ENCODE data around the gene TBC1D5.
A peak's percentile ranks its signal among the peaks of the same experiment; 100 is the strongest.
"Not testable (repeated sequence)": the region's sequence is repeated elsewhere in the genome, so short reads cannot be mapped to it uniquely, and the experiment has no call there.

TBC1D5 gene

GRCh38 chr3:17707813-17708543 lies 34.5 kb downstream of the TBC1D5 start:
- DNase-seq: no peak

GRCh38 chr3:17705991-17706390 lies 36.4 kb downstream of the TBC1D5 start:
- not testable (repeated sequence) for DNase-seq

GRCh38 chr3:17699815-17700214 lies 42.6 kb downstream of the TBC1D5 start:
- DNase-seq: not testable (repeated sequence)

DNA sequence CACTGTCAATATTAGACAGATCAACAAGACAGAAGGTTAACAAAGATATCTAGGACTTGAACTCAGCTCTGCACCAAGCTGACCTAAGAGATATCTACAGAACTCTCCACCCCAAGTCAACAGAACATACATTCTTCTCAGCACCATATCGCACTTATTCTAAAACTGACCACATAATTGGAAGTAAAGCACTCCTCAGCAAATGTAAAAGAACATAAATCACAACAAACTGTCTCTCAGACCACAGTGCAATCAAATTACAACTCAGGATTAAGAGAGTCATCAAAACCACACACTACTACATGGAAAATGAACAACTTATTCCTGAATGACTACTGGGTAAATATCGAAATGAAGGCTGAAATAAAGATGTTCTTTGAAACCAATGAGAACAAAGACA lies 46.8 kb downstream of the TBC1D5 start:
- not testable (repeated sequence) for DNase-seq

DNA sequence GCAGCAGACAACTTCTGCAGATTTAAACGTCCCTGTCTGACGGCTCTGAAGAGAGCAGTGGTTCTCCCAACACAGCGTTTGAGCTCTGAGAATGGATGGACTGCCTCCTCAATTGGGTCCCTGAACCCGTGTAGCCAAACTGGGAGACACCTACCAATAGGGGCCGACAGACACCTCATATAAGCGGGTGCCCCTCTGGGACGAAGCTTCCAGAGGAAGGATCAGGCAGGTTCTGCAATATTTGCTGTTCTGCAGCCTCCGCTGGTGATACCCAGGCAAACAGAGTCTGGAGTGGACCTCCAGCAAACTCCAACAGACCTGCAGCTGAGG lies 48.8 kb downstream of the TBC1D5 start:
- not testable (repeated sequence) for DNase-seq

DNA sequence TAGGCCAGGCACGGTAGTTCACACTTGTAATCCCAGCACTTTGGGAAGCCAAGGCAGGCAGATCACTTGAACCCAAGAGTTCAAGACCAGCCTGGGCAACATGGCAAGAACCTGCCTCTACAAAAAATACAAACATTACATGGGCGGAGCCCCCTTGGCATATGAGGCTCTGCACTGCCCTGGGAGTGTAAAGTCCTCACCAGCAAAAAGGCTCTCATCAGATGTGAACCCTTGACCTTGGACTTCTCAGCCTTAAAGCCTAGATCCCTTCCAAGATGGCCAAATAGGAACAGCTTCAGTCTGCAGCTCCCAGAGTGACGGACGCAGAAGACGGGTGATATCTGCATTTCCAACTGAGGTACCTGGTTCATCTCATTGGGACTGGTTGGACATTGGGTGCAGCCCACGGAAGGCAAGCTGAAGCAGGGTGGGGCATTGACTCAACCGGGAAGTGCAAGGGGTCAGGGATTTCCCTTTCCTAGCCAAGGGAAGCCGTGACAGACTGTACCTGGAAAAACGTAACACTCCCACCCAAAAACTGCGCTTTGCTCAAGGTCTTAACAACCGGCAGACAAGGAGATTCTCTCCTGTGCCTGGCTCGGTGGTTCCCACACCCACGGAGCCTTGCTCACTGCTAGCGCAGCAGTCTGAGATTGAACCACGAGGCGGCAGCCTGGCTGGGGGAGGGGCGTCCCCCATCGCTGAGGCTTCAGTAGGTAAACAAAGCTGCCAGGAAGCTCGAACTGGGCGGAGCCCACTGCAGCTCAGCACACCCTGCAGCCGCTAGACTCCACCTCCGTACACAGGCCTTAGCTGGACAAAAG lies 49.4 kb downstream of the TBC1D5 start:
- peak; percentile 72 to 79 for DNase-seq

DNA sequence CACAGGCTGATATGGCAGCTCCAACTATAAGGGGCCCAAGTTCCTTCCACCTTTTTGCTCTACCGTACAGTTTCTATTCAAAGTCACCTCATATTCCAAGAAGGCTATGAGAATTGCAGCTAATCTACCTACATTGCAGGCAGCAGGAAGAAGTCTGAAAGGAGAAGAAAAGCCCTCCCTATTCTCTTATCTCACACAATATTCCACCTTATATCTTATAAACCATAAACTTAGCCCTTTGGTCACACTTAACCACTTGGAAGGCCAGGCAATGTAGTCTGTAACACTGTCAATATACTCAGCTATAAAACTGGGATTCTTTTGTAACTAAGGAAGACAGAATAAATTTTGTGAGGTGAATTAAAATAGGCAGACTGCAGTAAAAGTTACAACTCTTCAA lies 54.9 kb downstream of the TBC1D5 start:
- no peak for DNase-seq

DNA sequence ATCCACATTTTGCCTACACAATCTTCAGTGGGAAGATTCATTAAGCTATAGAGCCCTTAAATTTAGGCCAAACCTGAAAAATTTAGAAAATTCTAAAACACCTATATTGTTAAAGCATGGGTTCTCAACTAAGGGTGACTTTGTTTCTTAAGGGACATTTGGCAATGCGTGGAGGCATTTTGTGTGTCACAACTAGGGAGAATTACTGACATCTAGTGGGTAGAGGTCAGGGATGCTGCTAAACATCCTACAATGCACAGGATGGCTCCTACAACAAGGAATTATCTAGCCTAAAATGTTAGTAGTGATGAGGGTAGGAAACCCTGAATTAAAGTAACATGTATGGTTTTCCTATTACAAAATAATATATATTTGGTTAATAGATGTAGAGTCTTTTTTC lies 55.8 kb downstream of the TBC1D5 start:
- DNase-seq: peak in 1 of 2 experiments; percentile 9

DNA sequence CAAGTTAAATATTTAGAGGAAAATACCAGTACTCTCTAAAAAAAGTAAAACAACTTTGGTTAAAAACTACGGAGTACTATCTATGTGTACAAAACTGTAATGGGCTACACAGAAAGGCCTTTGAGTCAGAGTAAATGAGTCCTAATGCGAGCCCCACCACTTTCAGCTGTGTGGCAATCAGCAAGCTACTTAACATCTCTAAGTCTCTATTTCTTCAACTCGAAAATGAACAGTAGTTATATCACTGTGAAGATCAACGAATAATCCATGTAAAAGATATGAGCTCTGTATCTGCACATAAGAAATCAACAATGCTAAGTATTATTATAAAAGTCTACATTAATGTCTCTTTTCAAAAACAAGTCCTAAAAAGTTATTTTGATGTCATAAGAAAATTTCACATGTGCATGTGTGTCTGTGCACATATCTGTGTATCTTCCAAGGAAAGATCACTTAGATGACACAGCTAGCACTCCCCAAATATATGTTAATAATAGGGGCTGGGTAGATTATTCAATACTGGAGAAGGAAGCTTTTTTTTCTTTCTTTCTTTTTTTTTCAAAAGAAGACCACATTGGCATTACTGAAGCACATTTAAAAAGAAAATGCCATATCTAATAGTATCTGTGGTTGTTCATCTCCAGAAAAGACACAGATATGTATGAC lies 58.8 kb downstream of the TBC1D5 start:
- DNase-seq: no peak

DNA sequence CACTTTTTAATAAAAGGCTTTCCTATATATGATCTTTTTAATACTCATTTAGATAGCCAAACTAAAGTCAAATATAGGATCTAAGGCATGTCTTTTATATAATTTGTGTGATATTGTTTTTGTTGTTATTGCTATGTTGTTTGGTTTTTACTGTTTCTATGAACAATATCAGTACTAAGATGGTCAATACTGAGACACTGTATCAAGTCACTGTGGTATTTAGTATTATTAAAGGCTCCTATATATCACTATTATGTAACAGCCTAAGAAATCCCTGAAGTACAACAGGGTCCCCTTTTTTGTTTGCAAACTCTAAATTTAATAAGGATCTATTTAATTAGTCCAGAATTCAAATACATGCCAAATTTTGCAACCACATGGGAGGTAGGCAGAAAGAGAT lies 61.9 kb downstream of the TBC1D5 start:
- DNase-seq: no peak

DNA sequence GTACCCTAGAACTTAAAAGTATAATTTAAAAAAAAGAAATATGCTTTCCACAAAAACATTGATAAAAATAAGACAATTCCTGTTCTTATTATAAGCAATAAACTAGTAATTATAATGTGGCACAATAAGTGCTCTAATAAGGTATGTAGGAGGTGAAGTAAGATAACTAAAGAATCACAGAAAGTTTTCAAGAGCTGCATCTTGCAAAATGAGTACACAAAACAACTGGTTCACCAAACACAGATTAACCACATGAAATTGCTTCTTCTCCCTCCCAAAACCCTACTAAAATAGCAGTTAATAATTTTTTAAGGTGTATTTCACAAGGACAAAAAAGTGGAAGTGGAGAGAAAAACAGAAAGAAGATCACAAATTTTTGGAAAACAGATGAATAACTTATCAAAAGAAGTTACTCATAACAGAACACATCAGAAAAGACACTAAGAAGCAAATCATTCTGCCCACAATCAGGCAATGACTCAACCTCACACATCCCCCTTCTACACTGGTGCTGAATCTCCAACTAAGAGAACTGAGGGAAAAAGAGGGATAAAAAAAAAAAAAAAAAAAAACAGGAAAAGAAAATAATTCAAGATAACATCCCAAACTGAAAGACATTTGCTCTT lies 64.2 kb downstream of the TBC1D5 start:
- DNase-seq: no peak

- DNase-seq: no peak
Observed at GRCh38 chr3:17674082-17674686, 68.2 kb downstream of the TBC1D5 start.

GRCh38 chr3:17672506-17672905 lies 69.9 kb downstream of the TBC1D5 start:
- no peak for DNase-seq

- no peak for DNase-seq
Observed at GRCh38 chr3:17670749-17671148, 71.7 kb downstream of the TBC1D5 start.

DNA sequence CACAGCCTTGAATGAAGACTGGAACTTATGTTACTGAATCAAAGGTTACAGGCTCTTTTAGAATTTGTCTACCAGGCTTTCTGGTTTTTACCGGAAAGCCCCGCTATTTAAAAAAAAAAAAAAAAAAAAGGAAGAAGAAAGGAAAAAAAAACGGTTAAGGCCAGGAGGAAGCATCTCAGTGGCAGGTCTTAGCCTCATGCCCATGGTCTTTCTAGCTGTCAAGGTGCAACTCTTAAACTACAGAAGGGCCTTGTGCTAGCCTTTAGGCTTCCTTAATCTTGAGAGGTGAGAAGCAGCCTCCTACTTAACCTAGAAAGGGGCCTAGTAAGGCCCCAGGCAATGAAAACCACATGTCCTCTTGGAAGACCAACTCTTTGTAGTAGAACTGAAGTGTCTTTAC lies 77.5 kb downstream of the TBC1D5 start:
- no peak for DNase-seq

DNA sequence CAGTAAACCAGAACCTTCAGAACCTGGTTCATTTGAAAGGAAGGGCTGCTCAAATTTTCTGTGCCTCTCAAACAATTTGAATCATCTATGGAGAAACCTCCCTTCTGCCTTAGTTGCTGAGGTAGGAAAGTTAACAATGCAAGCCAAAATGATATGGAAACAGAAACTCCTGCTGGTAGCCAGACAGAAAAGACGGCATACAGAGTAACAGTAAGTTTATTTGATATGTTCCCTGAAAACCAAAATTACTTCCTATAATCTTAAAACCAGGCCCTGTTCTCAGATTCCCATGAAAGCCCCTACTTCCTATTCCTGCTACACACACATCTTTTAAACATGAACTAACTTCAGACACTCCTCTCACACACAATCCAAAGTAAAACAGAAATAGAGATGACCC lies 86.2 kb downstream of the TBC1D5 start:
- DNase-seq: no peak

- no peak for DNase-seq
Observed at GRCh38 chr3:17655743-17656142, 86.7 kb downstream of the TBC1D5 start.

DNA sequence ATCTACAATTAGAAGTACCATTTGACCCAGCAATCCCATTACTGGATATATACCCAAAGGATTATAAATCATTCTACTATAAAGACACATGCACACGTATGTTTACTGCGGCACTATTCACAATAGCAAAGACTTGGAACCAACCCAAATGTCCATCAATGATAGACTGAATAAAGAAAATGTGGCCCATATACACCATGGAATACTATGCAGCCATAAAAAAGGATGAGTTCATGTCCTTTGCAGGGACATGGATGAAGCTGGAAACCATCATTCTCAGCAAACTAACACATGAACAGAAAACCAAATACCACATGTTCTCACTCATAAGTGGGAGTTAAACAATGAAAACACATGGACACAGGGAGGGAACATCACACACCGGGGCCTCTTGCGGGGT lies 92.7 kb downstream of the TBC1D5 start:
- not testable (repeated sequence) for DNase-seq

DNA sequence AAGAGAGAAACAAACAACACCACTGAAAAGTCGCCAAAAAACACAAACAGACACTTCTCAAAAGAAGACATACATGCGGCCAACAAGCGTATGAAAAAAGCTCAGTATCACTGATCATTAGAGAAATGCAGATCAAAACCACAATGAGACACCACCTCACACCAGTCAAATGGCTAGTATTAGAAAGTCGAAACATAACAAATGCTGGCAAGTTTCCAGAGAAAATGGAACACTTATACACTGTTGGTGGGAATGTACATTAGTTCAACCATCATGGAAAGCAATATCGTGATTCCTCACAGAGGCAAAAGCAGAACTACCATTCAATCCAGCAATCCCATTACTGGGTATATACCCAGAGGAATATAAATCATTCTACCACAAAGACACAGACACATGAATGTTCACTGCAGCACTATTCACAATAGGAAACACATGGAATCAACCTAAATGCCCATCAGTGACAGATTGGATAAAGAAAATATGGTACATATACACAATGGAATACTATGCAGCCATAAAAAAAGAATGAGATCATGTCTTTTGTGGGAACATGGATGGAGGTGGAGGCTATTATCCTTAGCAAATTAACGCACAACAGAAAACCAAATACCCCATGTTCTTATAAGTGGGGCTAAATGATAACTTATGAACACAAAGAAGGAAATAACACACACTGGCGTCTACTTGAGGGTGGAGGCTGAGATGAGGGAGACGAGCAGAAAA lies 93.6 kb downstream of the TBC1D5 start:
- not testable (repeated sequence) for DNase-seq

- peak; percentile 27 to 49 for DNase-seq
Observed at GRCh38 chr3:17645074-17645698, 97.2 kb downstream of the TBC1D5 start.

DNA sequence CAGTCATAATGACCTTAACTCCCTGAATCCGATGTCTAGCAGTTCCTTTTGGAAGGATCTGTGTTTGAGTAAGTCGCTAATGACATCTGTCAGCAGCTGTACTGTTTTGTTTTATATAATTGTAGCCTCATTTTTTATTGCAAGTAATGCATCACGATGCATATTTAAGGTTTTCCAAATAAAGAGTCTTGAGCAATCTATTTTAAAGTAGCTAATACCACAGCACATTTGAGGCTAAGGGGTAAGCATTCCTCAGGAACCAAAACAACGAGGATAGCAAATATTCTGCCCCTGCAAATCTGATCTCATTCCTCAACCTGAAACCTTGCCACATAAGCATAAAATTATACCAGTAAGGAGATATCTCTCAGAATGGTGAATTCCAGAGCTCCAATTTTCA lies 98.7 kb downstream of the TBC1D5 start:
- DNase-seq: no peak

- no peak for DNase-seq
Observed at GRCh38 chr3:17642474-17642873, 100.0 kb downstream of the TBC1D5 start.

Measured in SHP77 (cell line).